Sigmoid colon (tissue), 4 donors: Measurements from ENCODE around the gene LYSMD2.

Source experiments
- CTCF ChIP-seq, 4 experiments: fragments of 450-650 bp in 3 of 4; fragments of 200-600 bp in 1 of 4; IDR thresholded peaks; one replicate each; pipeline ENCODE4 v1.5.1; 2016 to 2019; ENCODE audit warnings: antibody characterized with exemption in 4 of 4, mild to moderate bottlenecking in 3 of 4, moderate library complexity in 2 of 4
- POLR2AphosphoS5 ChIP-seq, 4 donors: sonication (generic); formaldehyde crosslinking; IDR thresholded peaks; one replicate each; pipeline ENCODE4 v1.6.1; 2017; ENCODE audit warnings: antibody characterized with exemption in 4 of 4

GRCh38 chr15:51692154-51692553, 45.3 kb downstream of the LYSMD2 start:
- no peak for TF ChIP-seq CTCF (IDR thresholded peaks at IDR 0.05)
- no peak for TF ChIP-seq POLR2AphosphoS5 (IDR thresholded peaks at IDR 0.05)
